SU-DHL-6 (cell line): ENCODE measurements around the gene UCP2.

Experiments
- H2AFZ ChIP-seq: fragments of 200-600 bp; sonication (generic); 2 replicates; pipeline ENCODE4 v1.6.1; 2014; ENCODE audit warnings: low read depth, mild to moderate bottlenecking, moderate library complexity, mixed read lengths, antibody characterized with exemption, low read length; ENCODE audit not compliant: severe bottlenecking
- H3F3A ChIP-seq: fragments of 200-600 bp; shearing (Covaris generic); 2 replicates; pipeline ENCODE4 v1.6.0; 2016; ENCODE audit warnings: antibody characterized with exemption, mild to moderate bottlenecking; ENCODE audit not compliant: insufficient read depth
- H3K27ac ChIP-seq: fragments of 200-600 bp; sonication (generic); 2 replicates; pipeline ENCODE4 v1.5.1; 2016; ENCODE audit warnings: low read depth, mild to moderate bottlenecking, low read length, moderate library complexity, mixed read lengths
- H3K27me3 ChIP-seq: fragments of 200-600 bp; sonication (generic), shearing (Covaris generic); 2 replicates; pipeline ENCODE4 v1.6.0; 2014; ENCODE audit warnings: mild to moderate bottlenecking, low read length
- H3K36me3 ChIP-seq: fragments of 200-600 bp; sonication (generic); 2 replicates; pipeline ENCODE4 v1.6.1; 2014; ENCODE audit warnings: mild to moderate bottlenecking, low read length, mixed read lengths
- H3K4me2 ChIP-seq: fragments of 300-600, 200-600 bp; shearing (Covaris generic), sonication (generic); 2 replicates; pipeline ENCODE4 v1.6.0; 2014; ENCODE audit warnings: low read length, low read depth, mild to moderate bottlenecking; ENCODE audit not compliant: poor library complexity, severe bottlenecking
- H3K4me3 ChIP-seq: fragments of 200-600 bp; sonication (generic); 2 replicates; pipeline ENCODE4 v1.5.1; 2014; ENCODE audit warnings: antibody characterized with exemption, low read length, mild to moderate bottlenecking, mixed read lengths; ENCODE audit not compliant: insufficient read depth, poor library complexity, severe bottlenecking
- H3K79me2 ChIP-seq: fragments of 200-600 bp; sonication (generic); 2 replicates; pipeline ENCODE4 v1.6.1; 2014; ENCODE audit warnings: mild to moderate bottlenecking, low read length, moderate library complexity; ENCODE audit not compliant: insufficient read depth
- H3K9ac ChIP-seq: fragments of 200-600 bp; sonication (generic); 2 replicates; pipeline ENCODE4 v1.7.0; 2014; ENCODE audit warnings: mild to moderate bottlenecking, low read length
- H3K9me2 ChIP-seq: fragments of 200-600 bp; sonication (generic); replicated peaks from 2 replicates; pipeline ENCODE4 v1.6.1; 2014; ENCODE audit warnings: low read length; ENCODE audit not compliant: insufficient read depth
- H3K9me3 ChIP-seq: fragments of 200-600 bp; sonication (generic); 2 replicates; pipeline ENCODE4 v1.6.1; 2014; ENCODE audit warnings: low read length, mixed read lengths; ENCODE audit not compliant: insufficient read depth
- H4K20me1 ChIP-seq: fragments of 200-600 bp; sonication (generic); 2 replicates; pipeline ENCODE4 v1.6.1; 2014; ENCODE audit warnings: low read depth, mild to moderate bottlenecking, antibody characterized with exemption, low read length, moderate library complexity, mixed read lengths
- EZH2phosphoT487 ChIP-seq: fragments of 200-600 bp; sonication (generic), shearing (Covaris generic); conservative IDR thresholded peaks from 2 replicates; pipeline ENCODE4 v1.6.1; 2018; ENCODE audit warnings: mild to moderate bottlenecking, antibody characterized with exemption, low read length, moderate library complexity, mixed read lengths
- TF ChIP-seq, protein P1 (sequence below): fragments of 200-600 bp; sonication (generic); IDR thresholded peaks from one replicate; pipeline ENCODE4 v1.5.1; 2017; ENCODE audit warnings: antibody characterized with exemption, mild to moderate bottlenecking, low read length, moderate library complexity; ENCODE audit not compliant: insufficient read depth, poor library complexity, severe bottlenecking

UCP2 gene

DNA sequence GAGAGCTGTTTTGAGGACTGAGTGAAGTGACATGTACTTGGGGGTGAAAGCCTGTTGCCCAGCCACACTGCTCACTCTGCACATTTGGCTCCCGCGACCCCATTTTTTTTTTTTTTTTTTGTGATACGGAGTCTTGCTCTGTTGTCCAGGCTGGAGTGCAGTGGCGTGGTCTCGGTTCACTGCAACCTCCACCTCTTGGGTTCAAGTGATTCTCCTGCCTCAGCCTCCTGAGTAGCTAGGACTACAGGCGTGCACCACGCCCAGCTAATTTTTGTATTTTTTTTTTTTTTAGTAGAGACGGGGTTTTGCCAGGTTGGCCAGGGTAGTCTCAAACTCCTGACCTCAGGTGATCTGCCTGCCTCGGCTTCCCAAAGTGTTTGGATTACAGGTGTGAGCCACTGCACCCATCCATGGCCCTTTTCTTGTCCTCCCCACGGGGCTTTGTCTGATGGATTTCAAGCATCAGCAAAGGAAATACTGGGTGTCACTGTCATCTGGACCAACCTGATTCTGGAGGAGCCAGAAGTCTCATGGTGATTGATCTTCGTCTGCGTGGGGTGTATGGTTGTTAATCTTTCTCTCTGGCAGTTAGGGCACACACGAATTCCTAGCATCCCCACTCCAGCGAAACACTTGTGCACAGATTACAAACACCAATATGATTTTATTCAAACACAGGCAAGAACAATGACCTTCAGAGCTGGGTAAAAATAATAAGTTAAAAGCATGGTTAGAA is 29.6 kb upstream of the UCP2 start:
- TF ChIP-seq EZH2phosphoT487, result no peak
- H3K9me2 ChIP-seq, result no peaks in the 10 kb centered on the region
- no peak overlapping the region for H3K4me2 ChIP-seq
- no peaks in the 10 kb centered on the region for H3F3A ChIP-seq
- H2AFZ ChIP-seq, result no peak overlapping the region
- no peak overlapping the region for H3K9ac ChIP-seq
- no peak overlapping the region for H3K27ac ChIP-seq
- H3K9me3 ChIP-seq, result no peaks in the 10 kb centered on the region
- H3K79me2 ChIP-seq, result no peaks in the 10 kb centered on the region
- H3K4me3 ChIP-seq, result no peak overlapping the region
- H3K36me3 ChIP-seq, result no peaks in the 10 kb centered on the region
- no peaks in the 10 kb centered on the region for H4K20me1 ChIP-seq
- H3K27me3 ChIP-seq, result no peaks in the 10 kb centered on the region

DNA sequence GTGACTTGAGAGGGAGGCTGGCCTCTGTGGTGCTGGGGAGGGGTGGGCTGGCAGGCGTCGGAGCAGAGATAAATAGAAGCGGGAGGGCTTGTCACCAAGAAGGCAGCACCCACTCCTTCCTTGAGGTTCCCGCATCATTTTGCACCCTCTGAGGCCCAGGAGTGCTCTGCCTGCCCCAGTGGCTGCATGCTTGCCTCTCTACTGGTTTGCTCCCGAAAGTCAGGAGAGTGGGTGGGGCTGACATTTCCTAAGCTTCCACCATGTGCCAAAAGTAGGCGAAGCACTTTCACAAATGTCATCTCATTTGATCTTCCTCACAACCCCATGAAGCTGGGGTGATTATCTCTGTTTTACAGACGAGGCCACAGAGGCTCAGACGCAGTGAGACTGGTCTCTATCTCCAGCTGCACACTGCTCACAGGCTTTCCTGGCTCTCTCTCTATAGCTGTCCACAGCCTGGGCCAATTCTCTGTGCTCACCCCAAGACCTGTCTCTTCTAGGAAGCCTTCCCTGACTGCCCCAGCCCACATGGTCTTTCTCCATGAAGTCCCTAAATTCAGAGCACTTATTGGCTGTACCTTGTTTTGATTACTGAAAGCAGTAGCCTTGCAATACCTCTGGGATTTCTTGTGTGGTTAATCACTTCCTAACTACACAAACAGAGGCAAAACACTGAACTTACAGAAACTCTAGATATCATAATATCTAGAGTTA is 28.9 kb upstream of the UCP2 start:
- no peak overlapping the region for H3K27ac ChIP-seq
- H3K9me3 ChIP-seq, result no peaks in the 10 kb centered on the region
- no peak overlapping the region for H3K4me2 ChIP-seq
- H3K9me2 ChIP-seq, result no peaks in the 10 kb centered on the region
- H3K36me3 ChIP-seq, result no peaks in the 10 kb centered on the region
- H3K79me2 ChIP-seq, result no peaks in the 10 kb centered on the region
- TF ChIP-seq, protein P1, sequence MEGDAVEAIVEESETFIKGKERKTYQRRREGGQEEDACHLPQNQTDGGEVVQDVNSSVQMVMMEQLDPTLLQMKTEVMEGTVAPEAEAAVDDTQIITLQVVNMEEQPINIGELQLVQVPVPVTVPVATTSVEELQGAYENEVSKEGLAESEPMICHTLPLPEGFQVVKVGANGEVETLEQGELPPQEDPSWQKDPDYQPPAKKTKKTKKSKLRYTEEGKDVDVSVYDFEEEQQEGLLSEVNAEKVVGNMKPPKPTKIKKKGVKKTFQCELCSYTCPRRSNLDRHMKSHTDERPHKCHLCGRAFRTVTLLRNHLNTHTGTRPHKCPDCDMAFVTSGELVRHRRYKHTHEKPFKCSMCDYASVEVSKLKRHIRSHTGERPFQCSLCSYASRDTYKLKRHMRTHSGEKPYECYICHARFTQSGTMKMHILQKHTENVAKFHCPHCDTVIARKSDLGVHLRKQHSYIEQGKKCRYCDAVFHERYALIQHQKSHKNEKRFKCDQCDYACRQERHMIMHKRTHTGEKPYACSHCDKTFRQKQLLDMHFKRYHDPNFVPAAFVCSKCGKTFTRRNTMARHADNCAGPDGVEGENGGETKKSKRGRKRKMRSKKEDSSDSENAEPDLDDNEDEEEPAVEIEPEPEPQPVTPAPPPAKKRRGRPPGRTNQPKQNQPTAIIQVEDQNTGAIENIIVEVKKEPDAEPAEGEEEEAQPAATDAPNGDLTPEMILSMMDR, result no peak
- no peak for TF ChIP-seq EZH2phosphoT487
- no peak overlapping the region for H3K4me3 ChIP-seq
- H3K9ac ChIP-seq, result no peak overlapping the region
- H2AFZ ChIP-seq, result no peak overlapping the region
- H3F3A ChIP-seq, result no peaks in the 10 kb centered on the region
- H4K20me1 ChIP-seq, result no peaks in the 10 kb centered on the region
- no peaks in the 10 kb centered on the region for H3K27me3 ChIP-seq

- H3K27ac ChIP-seq, result no peak overlapping the region
- no peak overlapping the region for H3K4me3 ChIP-seq
- H4K20me1 ChIP-seq, result no peaks in the 10 kb centered on the region
- no peak overlapping the region for H3K9ac ChIP-seq
- H3K27me3 ChIP-seq, result no peaks in the 10 kb centered on the region
- no peaks in the 10 kb centered on the region for H3K9me2 ChIP-seq
- no peaks in the 10 kb centered on the region for H3F3A ChIP-seq
- H3K36me3 ChIP-seq, result no peaks in the 10 kb centered on the region
- H3K9me3 ChIP-seq, result no peaks in the 10 kb centered on the region
- H2AFZ ChIP-seq, result no peak overlapping the region
- TF ChIP-seq EZH2phosphoT487, result no peak
- TF ChIP-seq, protein P1, result no peak
- H3K4me2 ChIP-seq, result no peak overlapping the region
- H3K79me2 ChIP-seq, result no peaks in the 10 kb centered on the region
Observed at GRCh38 chr11:74010306-74011300, 28.0 kb upstream of the UCP2 start.
